ENCODE measurements around the gene UGP2. TPM values are rescaled to one million over a fixed set of nuclear protein-coding genes. Genes with fewer than 3 reads are reported as not detected.
A peak's percentile ranks its signal among the peaks of the same experiment; 100 is the strongest.

UGP2 gene
- total RNA-seq, 1 experiment from 2014 or later = 883 TPM

DNA sequence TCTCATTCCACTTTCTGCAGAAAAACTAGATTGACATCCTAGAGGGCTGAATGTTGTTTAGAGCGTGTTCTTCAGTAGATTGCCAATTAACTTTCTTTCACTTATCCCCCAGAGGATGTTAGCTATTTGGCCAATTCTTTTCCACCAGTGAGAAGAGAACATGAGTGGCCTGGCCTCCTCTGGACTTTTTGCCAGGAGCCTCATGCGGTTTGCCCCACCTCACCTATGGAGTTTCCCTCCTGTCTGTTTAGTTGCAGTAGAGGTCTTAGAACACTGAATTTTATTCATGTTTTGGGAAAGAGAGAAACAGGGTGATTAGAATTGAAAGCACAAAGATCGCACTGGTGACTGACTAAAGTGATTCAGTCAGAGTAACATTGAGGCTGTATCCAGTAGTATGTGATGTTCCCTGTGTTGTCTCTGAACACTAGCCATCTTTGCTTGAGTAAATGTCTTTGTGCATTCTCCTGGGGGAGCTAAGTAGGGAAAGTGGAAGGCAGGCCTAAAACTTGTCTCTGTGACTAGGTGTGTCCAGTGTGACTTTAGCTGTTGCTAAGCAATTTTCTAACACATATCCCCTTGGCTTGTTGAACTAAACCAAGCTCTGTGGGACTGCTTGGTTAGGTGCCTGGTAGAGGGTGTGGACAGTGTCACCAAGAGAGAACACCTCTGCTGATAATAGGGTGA lies 34.0 kb downstream of the UGP2 start:
- H3K23me2 ChIP-seq (ENCODE audit: insufficient read length, low read depth, low read length, poor library complexity, severe bottlenecking) = no peaks in the 10 kb centered on the region
- Mint-ChIP-seq H3K27ac (peak overlapping the region in 2 of 3 experiments; percentile 65 to 92; a peak in 4 of 7 replicates), H3K9me3 (0 out of 5 replicates have a peak, but pooled peaks cover 0 to 2% of the 10 kb centered on the region in 2 experiments), H3K4me1 (peaks cover 72 to 87% of the 10 kb centered on the region in 2 experiments), H3K36me3 (ENCODE audit: insufficient read depth in 1 of 3, low read depth in 3 of 3) (peaks cover 55 to 81% (median 80%) of the 10 kb centered on the region in 3 experiments; a peak in 6 of 7 replicates), H3K4me3 (no peak overlapping the region), H3K27me3 (ENCODE audit: low read depth) (no peaks in the 10 kb centered on the region)
- H2BK15ac ChIP-seq (ENCODE audit: low read depth, low read length) = no peak overlapping the region
- no peak overlapping the region for H3K14ac ChIP-seq (ENCODE audit: insufficient read depth, low read length)
- WGBS (ENCODE audit: extremely low coverage, insufficient read length, low lambda C conversion rate) = no CpG with 5 or more reads among the region's 3 CpGs
- H3K9me3 ChIP-seq (ENCODE audit: control insufficient read depth, low read depth, low read length) = no peaks in the 10 kb centered on the region
- no peak overlapping the region for H2BK5ac ChIP-seq (ENCODE audit: insufficient read length, low read length)
- H3K4me2 ChIP-seq (ENCODE audit: insufficient read depth, insufficient read length, low read length) = no peak overlapping the region
- no peak overlapping the region for H3K27ac ChIP-seq (ENCODE audit: insufficient read length, low read depth, low read length)
- DNase-seq = no peak
- H4K5ac ChIP-seq (ENCODE audit: insufficient read length, low read depth, low read length) = no peak overlapping the region
- no peak overlapping the region for H2BK20ac ChIP-seq (ENCODE audit: low read depth, low read length, poor library complexity, severe bottlenecking)
- H3K23ac ChIP-seq (ENCODE audit: insufficient read length, low read depth, low read length) = no peak overlapping the region
- no peaks in the 10 kb centered on the region for H4K20me1 ChIP-seq (ENCODE audit: control insufficient read depth, insufficient read depth, insufficient read length)
- H3K56ac ChIP-seq (ENCODE audit: insufficient read length, low read depth, low read length) = no peak overlapping the region
- no peak overlapping the region for H2BK12ac ChIP-seq (ENCODE audit: insufficient read length, low read depth, low read length)
- peaks cover 21% of the 10 kb centered on the region; the same call in 1 of the 2 replicates for H3K79me2 ChIP-seq (ENCODE audit: insufficient read depth, low read length)
- no peaks in the 10 kb centered on the region for H3K27me3 ChIP-seq (ENCODE audit: insufficient read depth, low read length)
- H3K9ac ChIP-seq (ENCODE audit: extremely low read depth, insufficient read length, low read length) = no peak overlapping the region
- H4K91ac ChIP-seq (ENCODE audit: insufficient read length, low read depth, low read length) = no peak overlapping the region
- no peak overlapping the region for H2AK5ac ChIP-seq (ENCODE audit: insufficient read length, low read length)
- TF ChIP-seq, protein P1, sequence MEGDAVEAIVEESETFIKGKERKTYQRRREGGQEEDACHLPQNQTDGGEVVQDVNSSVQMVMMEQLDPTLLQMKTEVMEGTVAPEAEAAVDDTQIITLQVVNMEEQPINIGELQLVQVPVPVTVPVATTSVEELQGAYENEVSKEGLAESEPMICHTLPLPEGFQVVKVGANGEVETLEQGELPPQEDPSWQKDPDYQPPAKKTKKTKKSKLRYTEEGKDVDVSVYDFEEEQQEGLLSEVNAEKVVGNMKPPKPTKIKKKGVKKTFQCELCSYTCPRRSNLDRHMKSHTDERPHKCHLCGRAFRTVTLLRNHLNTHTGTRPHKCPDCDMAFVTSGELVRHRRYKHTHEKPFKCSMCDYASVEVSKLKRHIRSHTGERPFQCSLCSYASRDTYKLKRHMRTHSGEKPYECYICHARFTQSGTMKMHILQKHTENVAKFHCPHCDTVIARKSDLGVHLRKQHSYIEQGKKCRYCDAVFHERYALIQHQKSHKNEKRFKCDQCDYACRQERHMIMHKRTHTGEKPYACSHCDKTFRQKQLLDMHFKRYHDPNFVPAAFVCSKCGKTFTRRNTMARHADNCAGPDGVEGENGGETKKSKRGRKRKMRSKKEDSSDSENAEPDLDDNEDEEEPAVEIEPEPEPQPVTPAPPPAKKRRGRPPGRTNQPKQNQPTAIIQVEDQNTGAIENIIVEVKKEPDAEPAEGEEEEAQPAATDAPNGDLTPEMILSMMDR (conservative IDR thresholded peaks at IDR 0.05) = no peak
- H3K18ac ChIP-seq (ENCODE audit: insufficient read length, low read depth, low read length) = no peak overlapping the region
- H4K8ac ChIP-seq (replicated peaks; ENCODE audit: insufficient read length, low read depth, low read length) = no peak overlapping the region
- no peak overlapping the region for H2BK120ac ChIP-seq (ENCODE audit: low read depth, low read length, poor library complexity, severe bottlenecking)
- H3K4ac ChIP-seq (ENCODE audit: low read depth, low read length) = no peak overlapping the region
- H2AFZ ChIP-seq (ENCODE audit: low read length) = no peak overlapping the region
- H3K4me1 ChIP-seq (ENCODE audit: insufficient read depth, low read length) = peaks cover 7% of the 10 kb centered on the region; the same call in 1 of the 2 replicates
- peaks cover 6% of the 10 kb centered on the region for H3K79me1 ChIP-seq (ENCODE audit: insufficient read depth, low read depth, low read length, poor library complexity, severe bottlenecking)
- no peak overlapping the region for H3T11ph ChIP-seq (ENCODE audit: low read length)

Data from H9 (cell line).